Right kidney (tissue), 1 donor: ENCODE data around the gene COL23A1.
"Not testable (repeated sequence)": the region's sequence is repeated elsewhere in the genome, so short reads cannot be mapped to it uniquely, and the experiment has no call there.

ENCODE experiments used
- DNase-seq: peaks from one replicate; pipeline ENCODE4 v3.0.0-alpha.2; 2016

COL23A1 gene

GRCh38 chr5:178204935-178205748 is 385.1 kb downstream of the COL23A1 start:
- DNase-seq = peak; percentile 69

GRCh38 chr5:178204182-178204934 is 385.8 kb downstream of the COL23A1 start, which contains the start of gene HNRNPAB:
HNRNPAB (plus strand) TSS chr5:178204533; CDS start chr5:178204838, 305 bp downstream.
- DNase-seq = peak; percentile 98

DNA sequence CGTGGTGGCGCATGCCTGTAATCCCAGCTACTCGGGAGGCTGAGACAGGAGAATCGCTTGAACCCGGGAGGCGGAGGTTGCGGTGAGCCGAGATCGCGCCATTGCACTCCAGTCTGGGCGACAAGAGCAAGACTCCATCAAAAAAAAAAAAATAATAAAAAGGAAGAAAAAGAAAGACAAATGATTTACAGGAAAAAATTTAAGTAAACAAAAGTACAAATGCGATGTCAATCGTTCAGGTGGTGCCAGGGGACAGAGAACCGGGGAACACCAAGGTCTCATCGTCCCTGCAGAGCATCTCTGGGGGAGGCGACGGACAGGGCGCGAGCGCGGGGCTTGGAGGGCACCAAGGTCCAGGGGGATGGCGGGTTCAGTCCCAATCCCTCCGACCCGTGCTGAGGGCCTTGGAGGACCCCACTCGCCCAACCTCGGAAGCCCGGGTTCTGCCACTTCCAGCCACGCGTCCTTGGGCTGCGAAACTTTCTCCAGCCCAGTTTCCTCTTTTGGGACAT is 386.5 kb downstream of the COL23A1 start:
- DNase-seq = no peak

GRCh38 chr5:178202541-178202940 is 387.7 kb downstream of the COL23A1 start:
- DNase-seq = no peak

DNA sequence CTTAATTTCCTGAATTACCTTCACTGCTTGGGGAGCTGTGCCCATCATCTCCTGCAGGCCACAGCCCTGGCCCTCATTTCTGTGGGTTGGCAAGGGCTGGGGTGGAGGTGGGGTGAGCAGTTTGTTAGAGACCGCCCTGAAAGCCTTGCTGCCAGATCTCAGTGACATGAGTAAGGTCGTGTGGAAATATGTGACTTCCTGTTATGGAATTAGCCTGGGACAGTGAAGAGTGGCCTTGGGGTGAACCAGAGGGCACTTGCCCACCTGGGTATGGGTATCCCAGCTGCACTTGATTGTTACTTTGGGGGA is 388.3 kb downstream of the COL23A1 start:
- no peak for DNase-seq

GRCh38 chr5:178201221-178201926 is 388.8 kb downstream of the COL23A1 start:
- no peak for DNase-seq

- DNase-seq = no peak
These were observed 390.4 kb downstream of the COL23A1 start for GRCh38 chr5:178199581-178200434.

GRCh38 chr5:178198706-178199105 is 391.5 kb downstream of the COL23A1 start:
- no peak for DNase-seq

DNA sequence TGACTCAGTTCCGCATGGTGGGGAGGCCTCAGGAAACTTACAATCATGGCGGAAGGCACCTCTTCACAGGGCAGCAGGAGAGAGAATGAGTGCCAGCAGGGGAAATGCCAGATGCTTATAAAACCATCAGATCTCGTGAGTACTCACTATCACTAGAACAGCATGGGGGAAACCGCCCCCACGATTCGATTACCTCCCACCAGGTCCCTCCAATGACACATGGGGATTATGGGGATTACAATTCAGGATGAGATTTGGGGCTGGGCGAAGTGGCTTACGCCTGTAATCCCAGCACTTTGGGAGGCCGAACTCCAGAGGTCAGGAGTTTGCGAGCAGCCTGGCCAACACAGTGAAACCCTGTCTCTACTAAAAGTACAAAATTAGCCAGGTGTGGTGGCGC is 392.0 kb downstream of the COL23A1 start:
- DNase-seq = not testable (repeated sequence)

DNA sequence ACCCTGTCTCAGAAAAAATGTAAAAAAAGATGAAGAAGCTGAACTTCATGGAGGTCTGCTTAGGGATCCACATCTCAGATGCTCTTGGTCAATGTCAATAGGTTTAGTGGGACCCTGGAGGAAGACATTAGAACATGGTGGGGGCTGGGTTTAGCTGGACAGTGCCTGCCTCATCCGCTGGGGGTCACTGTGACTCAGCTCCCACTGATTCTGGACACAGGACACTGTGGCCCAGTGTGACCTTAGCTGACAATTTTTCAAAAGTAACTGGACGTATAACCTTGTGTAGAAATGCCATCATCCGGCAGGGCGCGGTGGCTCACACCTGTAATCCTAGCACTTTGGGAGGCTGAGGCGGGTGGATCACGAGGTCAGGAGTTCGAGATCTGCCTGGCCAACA is 393.2 kb downstream of the COL23A1 start:
- no peak for DNase-seq

DNA sequence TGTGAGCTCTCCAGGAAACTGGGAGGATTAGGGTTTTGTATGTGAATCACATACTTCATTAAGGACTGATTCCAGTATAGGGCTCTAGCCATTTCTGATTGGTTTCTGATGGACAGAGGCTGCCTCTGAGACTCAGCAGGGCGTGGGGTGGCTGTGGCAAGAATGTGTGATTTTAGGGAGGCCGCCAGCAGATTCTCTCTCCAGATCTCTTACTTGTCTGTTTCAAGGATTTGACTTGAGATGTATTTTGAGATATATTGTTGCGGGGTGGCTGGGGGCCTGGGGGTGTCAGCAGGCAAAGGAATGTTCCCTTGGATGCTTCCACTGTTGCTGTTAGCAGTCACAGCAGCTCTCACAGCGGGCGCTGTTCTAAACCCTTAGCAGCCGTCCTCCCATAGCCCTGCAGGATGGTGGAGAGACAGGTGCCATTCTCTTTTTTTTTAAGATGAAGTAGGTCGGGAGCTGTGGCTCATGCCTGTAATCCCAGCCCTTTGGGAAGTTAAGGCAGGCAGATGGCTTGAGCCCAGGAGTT is 393.8 kb downstream of the COL23A1 start:
- no peak for DNase-seq

GRCh38 chr5:178194026-178194425 is 396.2 kb downstream of the COL23A1 start:
- no peak for DNase-seq

- DNase-seq = no peak
These were observed 396.9 kb downstream of the COL23A1 start for GRCh38 chr5:178193251-178193809.

DNA sequence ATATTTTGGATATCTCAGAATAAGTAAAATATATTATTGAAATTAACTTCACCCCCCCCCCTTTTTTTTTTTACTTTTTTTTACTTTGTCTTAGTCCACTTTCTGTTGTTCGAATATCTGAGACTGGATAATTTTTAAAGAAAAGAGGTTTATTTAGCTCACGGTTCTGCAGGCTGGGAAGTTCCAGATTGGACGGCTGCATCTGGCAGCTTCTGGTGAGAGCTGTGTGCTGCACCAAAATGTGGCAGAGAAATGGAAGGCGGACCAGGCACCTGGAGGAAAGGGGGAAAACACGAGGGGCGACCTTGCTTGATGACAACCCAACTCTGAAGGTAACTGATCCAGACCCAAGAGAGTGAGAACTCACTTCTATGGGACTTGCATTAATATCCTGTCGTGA is 397.4 kb downstream of the COL23A1 start:
- DNase-seq = no peak

DNA sequence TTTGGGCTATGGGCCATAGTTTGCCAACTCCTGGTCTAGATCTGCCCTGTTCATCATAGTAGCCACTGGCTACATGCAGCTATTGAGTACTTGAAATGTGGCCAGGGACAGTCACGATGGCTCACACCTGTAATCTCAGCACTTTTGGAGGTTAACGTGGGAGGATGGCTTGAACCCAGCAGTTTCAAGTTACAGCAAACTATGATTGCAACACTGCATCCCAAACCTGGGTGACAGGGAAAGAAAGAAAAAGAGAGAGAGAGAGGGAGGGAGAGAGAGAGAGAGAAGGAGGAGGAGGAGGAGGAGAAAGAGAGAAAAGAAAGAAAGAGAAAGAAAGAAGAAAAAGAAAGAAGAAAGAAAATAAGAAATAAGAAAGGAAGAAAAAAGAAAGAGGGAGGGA is 397.9 kb downstream of the COL23A1 start:
- DNase-seq = no peak

GRCh38 chr5:178191661-178192060 is 398.5 kb downstream of the COL23A1 start:
- no peak for DNase-seq

GRCh38 chr5:178189433-178189832 is 400.8 kb downstream of the COL23A1 start:
- DNase-seq = no peak
